ENCODE results near the gene DLK1.

DNA sequence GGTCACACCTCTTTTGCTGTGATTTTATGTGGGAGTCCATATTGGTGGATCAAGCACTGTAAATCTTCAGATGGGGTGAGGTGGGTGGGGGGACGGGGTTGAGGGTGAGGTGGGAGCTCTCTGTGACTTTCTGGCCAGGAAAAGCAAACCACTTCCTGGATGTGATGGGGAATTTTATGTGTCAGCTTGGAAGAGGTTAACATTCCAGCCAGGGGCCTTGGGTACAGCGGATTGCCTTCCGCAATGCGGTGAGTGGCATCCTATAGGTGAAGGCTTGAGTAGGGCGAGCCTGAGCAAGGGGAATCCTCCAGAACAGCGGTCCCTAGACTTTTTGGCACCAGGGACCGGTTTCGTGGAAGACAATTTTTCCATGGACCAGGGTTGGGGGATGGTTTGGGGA is 36.2 kb downstream of the DLK1 start:
- TF ChIP-seq EZH2phosphoT487 (IDR thresholded peaks at IDR 0.05; ENCODE audit: borderline replicate concordance, low read depth, low read length) (no peak), CTCF (conservative IDR thresholded peaks at IDR 0.05; ENCODE audit: low read length) (no peak)

Measured in OCI-LY7 (cell line).